ENCODE results near the gene WDR35. TPM values are rescaled to one million over a fixed set of nuclear protein-coding genes. Genes with fewer than 3 reads are reported as not detected.

WDR35 gene
- total RNA-seq, 1 experiment from 2014 or later: 29.4 TPM

DNA sequence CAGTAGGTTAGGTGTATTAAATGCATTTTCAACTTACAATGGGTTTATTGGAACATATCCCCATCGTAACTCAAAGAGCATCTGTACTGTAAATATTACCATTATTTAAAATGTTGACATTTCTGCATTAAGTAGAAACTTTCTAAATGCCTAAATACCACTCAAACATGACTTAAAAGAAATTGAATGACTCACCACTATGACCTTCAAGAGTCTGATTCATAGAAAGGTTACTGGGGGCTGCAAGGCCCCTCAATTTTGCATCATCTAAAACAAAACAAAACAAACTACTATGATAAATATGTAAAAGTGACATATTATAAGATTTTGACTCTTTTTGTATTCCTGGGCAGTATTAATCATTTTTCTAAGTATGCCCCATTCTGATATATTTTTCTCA lies 7.6 kb downstream of the WDR35 start:
- Histone ChIP-seq H3K36me3 (ENCODE audit: insufficient read depth, low read length, poor library complexity, severe bottlenecking) (peaks cover 23% of the 10 kb centered on the region), H3K27me3 (replicated peaks; ENCODE audit: insufficient read depth, low read depth, low read length, poor library complexity) (no peaks in the 10 kb centered on the region), H3K4me1 (ENCODE audit: insufficient read depth, low read length, poor library complexity, severe bottlenecking) (peaks cover 18% of the 10 kb centered on the region), H3K9me3 (ENCODE audit: low read depth, low read length, poor library complexity, severe bottlenecking) (no peaks in the 10 kb centered on the region), H3K27ac (ENCODE audit: low read depth, low read length, poor library complexity, severe bottlenecking) (no peak overlapping the region), H3K4me3 (ENCODE audit: low read depth, low read length, poor library complexity, severe bottlenecking) (no peak overlapping the region)
- DNase-seq (ENCODE audit: low spot score): no peak
- no TSS peak for BruUV-seq (replicated peaks)
- intact Hi-C loops (cut with micrococcal nuclease; ENCODE audit: unreplicated experiment): no loop called here
- ChIA-PET CTCF (no interaction called here), POLR2A (ENCODE audit: low non-redundant PET) (no interaction called here)
- no peak for TF ChIP-seq CTCF (conservative IDR thresholded peaks at IDR 0.05; ENCODE audit: low read depth, low read length)
- TF ChIP-seq EZH2 (IDR thresholded peaks at IDR 0.05; ENCODE audit: borderline replicate concordance, low read depth, low read length, poor library complexity, severe bottlenecking): no peak

DNA sequence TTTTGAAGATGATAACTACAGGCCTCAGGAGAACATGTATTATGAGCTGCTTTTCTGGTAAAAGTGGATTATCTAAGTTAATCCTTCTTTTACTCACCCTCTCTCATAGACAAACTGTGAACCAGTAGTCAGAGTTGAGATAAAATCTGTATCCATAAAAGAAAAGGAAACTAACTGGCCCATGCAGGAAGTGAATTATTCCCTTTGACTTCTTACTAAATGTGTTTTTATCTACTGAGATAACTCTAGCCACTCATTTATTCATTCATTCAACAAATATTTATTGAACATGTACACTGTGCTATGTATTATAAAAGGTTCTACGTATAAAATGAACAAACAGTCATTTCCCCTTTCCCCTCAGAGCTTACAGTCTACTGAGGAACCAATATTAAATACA lies 10.0 kb downstream of the WDR35 start:
- POLR2A ChIA-PET (ENCODE audit: low non-redundant PET): interaction anchor here (0.7 kb wide), 1 partner anchor 80 kb away, joined by 5 read pairs; no protein-coding TSS in a partner anchor
- Histone ChIP-seq H3K9me3 (ENCODE audit: low read depth, low read length, poor library complexity, severe bottlenecking) (no peaks in the 10 kb centered on the region), H3K27ac (ENCODE audit: low read depth, low read length, poor library complexity, severe bottlenecking) (peak overlapping the region; percentile 43), H3K4me3 (ENCODE audit: low read depth, low read length, poor library complexity, severe bottlenecking) (no peak overlapping the region), H3K36me3 (ENCODE audit: insufficient read depth, low read length, poor library complexity, severe bottlenecking) (peaks cover 34% of the 10 kb centered on the region), H3K4me1 (ENCODE audit: insufficient read depth, low read length, poor library complexity, severe bottlenecking) (peaks cover 18% of the 10 kb centered on the region), H3K27me3 (replicated peaks; ENCODE audit: insufficient read depth, low read depth, low read length, poor library complexity) (no peaks in the 10 kb centered on the region)
- TF ChIP-seq CTCF (conservative IDR thresholded peaks at IDR 0.05; ENCODE audit: low read depth, low read length): no peak
- peak; percentile 68 for DNase-seq (ENCODE audit: low spot score)
- BruUV-seq (replicated peaks): no TSS peak
- intact Hi-C loops (cut with micrococcal nuclease; ENCODE audit: unreplicated experiment): no loop called here
- CTCF ChIA-PET: no interaction called here

GRCh38 chr2:19973466-19973865 lies 16.4 kb downstream of the WDR35 start:
- TF ChIP-seq EZH2 (IDR thresholded peaks at IDR 0.05; ENCODE audit: borderline replicate concordance, low read depth, low read length, poor library complexity, severe bottlenecking) (no peak), CTCF (conservative IDR thresholded peaks at IDR 0.05; ENCODE audit: low read depth, low read length) (no peak)
- no peak for DNase-seq (ENCODE audit: low spot score)
- Histone ChIP-seq H3K9me3 (ENCODE audit: low read depth, low read length, poor library complexity, severe bottlenecking) (no peaks in the 10 kb centered on the region), H3K27ac (ENCODE audit: low read depth, low read length, poor library complexity, severe bottlenecking) (no peak overlapping the region), H3K27me3 (replicated peaks; ENCODE audit: insufficient read depth, low read depth, low read length, poor library complexity) (no peaks in the 10 kb centered on the region), H3K36me3 (ENCODE audit: insufficient read depth, low read length, poor library complexity, severe bottlenecking) (peaks cover 60% of the 10 kb centered on the region), H3K4me3 (ENCODE audit: low read depth, low read length, poor library complexity, severe bottlenecking) (no peak overlapping the region), H3K4me1 (ENCODE audit: insufficient read depth, low read length, poor library complexity, severe bottlenecking) (no peaks in the 10 kb centered on the region)
- ChIA-PET CTCF (no interaction called here), POLR2A (ENCODE audit: low non-redundant PET) (no interaction called here)
- intact Hi-C loops (cut with micrococcal nuclease; ENCODE audit: unreplicated experiment): no loop called here
- no TSS peak for BruUV-seq (replicated peaks)

Measured in A673 (cell line).